HG03469 (cell line): ENCODE results near the gene BROX.

Experiments
- ATAC-seq: cut with Tn5 transposase; IDR thresholded peaks from one replicate; pipeline ENCODE4 v1.9.1; 2021; ENCODE audit warnings: mild to moderate bottlenecking, moderate library complexity, moderate number of reproducible peaks; ENCODE audit not compliant: unreplicated experiment

BROX gene

DNA sequence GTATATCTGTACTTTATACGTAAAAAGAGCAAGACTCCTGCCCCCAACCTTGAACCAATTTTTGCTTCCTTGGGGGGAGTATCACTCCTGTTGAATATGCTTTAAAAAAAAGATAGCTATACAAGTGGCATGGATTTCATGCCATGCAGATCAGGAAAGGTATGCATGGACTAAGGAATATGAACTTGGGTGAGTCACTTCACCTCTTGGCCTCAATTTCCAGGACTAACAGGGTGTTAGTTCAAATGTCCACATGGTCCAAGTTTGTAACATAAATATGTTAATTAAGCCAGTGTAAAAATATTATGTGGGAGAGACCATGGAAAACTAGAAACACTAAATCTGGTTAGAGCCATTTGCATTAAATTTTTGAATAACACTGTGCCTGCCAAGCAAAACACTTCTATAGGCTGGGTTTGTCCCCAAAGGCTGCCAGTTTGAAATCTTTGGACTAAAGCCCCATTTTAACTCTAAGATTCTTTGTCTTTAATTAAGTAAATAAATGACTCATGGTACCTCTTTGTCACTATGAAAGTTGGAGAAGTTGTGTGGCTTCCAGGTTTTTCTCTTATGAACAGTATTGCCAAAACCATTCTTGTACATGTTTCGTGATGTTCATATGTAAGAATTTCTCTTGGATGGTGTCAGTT, 57.7 kb downstream of the BROX start:
- ATAC-seq, result no peak

GRCh38 chr1:222772996-222773379, 60.6 kb downstream of the BROX start:
- ATAC-seq, result peak; percentile 83

DNA sequence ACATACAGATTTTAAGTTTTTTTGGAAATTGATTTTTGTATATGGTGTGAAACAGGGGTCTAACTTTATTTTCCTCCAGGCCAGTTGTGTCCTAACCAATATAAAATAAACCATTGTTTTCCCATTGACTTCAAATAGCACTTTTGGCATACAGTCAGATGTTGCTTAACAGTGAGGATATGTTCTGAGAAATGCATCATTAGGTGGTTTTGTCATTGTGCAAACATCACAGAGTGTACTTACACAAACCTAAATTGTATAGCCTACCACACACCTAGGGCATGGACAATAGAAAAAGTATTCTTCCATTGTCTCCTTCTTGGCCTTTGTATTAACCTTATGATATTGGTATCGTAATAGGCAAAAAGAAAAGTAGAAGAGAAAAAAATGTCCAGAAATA, 65.1 kb downstream of the BROX start:
- ATAC-seq, result no peak

DNA sequence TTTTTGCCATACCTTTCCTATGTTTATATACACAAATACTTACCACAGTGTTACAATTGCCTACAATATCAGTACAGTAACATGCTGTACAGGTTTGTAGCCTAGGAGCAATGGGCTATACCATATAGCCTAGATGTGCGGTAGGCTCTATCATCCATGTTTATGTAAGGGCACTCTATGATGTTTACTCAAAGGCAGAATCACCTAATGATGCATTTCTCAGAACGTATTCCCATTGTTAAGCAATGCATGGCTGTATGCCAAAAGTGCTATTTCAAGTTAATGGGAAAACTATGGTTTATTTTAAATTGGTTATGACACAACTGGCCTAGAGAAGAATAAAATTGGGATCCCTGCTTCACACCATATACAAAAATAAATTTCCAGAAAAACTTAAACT, 65.6 kb downstream of the BROX start:
- no peak for ATAC-seq

DNA sequence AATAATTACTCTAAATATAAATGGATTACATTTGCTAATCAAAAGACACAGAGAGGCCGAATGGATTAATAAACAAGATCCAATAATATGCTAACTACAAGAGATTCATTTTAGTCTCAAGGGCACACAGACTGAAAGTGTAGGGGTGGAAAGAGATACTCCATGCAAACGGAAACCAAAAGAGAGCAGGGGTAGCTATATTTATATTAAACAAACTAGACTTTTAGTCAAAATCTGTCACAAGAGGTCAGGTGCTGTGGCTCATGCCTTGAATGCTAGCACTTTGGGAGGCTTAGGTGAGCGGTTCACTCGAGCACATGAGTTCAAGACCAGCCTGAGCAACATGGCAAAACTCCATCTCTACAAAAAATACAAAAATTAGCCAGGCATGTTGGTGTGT, 68.9 kb downstream of the BROX start:
- ATAC-seq, result no peak

GRCh38 chr1:222783051-222783450, 70.7 kb downstream of the BROX start:
- no peak for ATAC-seq

- no peak for ATAC-seq
Measured at GRCh38 chr1:222784371-222784770, 72.0 kb downstream of the BROX start.
